GM19397 (cell line): ENCODE data around the gene HES5.
"Not testable (repeated sequence)": the region's sequence is repeated elsewhere in the genome, so short reads cannot be mapped to it uniquely, and the experiment has no call there.

ENCODE experiments used
- ATAC-seq: cut with Tn5 transposase; IDR thresholded peaks from one replicate; pipeline ENCODE4 v1.9.1; 2021; ENCODE audit warnings: mild to moderate bottlenecking, moderate library complexity; ENCODE audit not compliant: unreplicated experiment

HES5 gene

GRCh38 chr1:2529784-2530512 is at the start of gene HES5:
TSS of gene HES5 (minus strand) at chr1:2530263. CDS start at chr1:2530164, 99 bp downstream.
- ATAC-seq, result no peak

- ATAC-seq, result no peak
These were observed 48.7 kb upstream of the HES5 start for GRCh38 chr1:2578758-2579118.

GRCh38 chr1:2577565-2578075 is 47.6 kb upstream of the HES5 start:
- peak; percentile 41 for ATAC-seq

- no peak for ATAC-seq
These were observed 46.0 kb upstream of the HES5 start for GRCh38 chr1:2575801-2576663.

GRCh38 chr1:2574350-2574749 is 44.3 kb upstream of the HES5 start:
- ATAC-seq, result no peak

- no peak for ATAC-seq
These were observed 43.3 kb upstream of the HES5 start for GRCh38 chr1:2573250-2573920.

GRCh38 chr1:2571348-2571747 is 41.3 kb upstream of the HES5 start:
- no peak for ATAC-seq

- ATAC-seq, result no peak
These were observed 40.3 kb upstream of the HES5 start for GRCh38 chr1:2570332-2570731.

- ATAC-seq, result not testable (repeated sequence)
These were observed 39.6 kb upstream of the HES5 start for GRCh38 chr1:2569703-2570102.

GRCh38 chr1:2569060-2569459 is 39.0 kb upstream of the HES5 start:
- ATAC-seq, result no peak

GRCh38 chr1:2568187-2568816 is 38.2 kb upstream of the HES5 start:
- ATAC-seq, result not testable (repeated sequence)

- ATAC-seq, result no peak
These were observed 37.1 kb upstream of the HES5 start for GRCh38 chr1:2567083-2567679.

- ATAC-seq, result no peak
These were observed 36.3 kb upstream of the HES5 start for GRCh38 chr1:2566101-2567045.

- no peak for ATAC-seq
These were observed 34.8 kb upstream of the HES5 start for GRCh38 chr1:2564815-2565374.

- ATAC-seq, result no peak
These were observed 34.1 kb upstream of the HES5 start for GRCh38 chr1:2564006-2564814.

- no peak for ATAC-seq
These were observed 33.1 kb upstream of the HES5 start for GRCh38 chr1:2563205-2563604.

- no peak for ATAC-seq
These were observed 32.1 kb upstream of the HES5 start for GRCh38 chr1:2561898-2562895.
